HepG2 (cell line): ENCODE measurements around the gene ROMO1. TPM values are rescaled to one million over a fixed set of nuclear protein-coding genes. Genes with fewer than 3 reads are reported as not detected.

ENCODE experiments used
- ATAC-seq: fragments of 200-7000 bp; cut with Tn5 transposase; 3 replicates; pipeline ENCODE4 v1.9.1; 2020; ENCODE audit warnings: mild to moderate bottlenecking, moderate library complexity
- BruUV-seq: library from RNA; stranded (reverse); fragments of 400-500 nt; replicated peaks from 2 replicates; lab custom pipeline; 2021; lab: Mats Ljungman, UMichigan
- CTCF ChIA-PET: fragments of 300-600 bp; formaldehyde crosslinking; extraction: SDS; loops from one replicate; lab custom pipeline; 2021; ENCODE audit warnings: low total read pairs, inconsistent platforms, low intra/inter-chr PET ratio; lab: Yijun Ruan, JAX
- POLR2A ChIA-PET: fragments of 350-600 bp; sonication (Branson Sonifier 250); formaldehyde crosslinking; loops from one replicate; lab custom pipeline; 2020; ENCODE audit warnings: antibody characterized with exemption, inconsistent platforms; lab: Yijun Ruan, JAX
- DNase-seq: peaks from one replicate; pipeline ENCODE4 v3.0.0-alpha.2; 2015; ENCODE audit warnings: low spot score
- FAIRE-seq: peaks from 3 replicates; lab custom pipeline; 2011; peaks lifted over from hg19 to GRCh38; lab: Jason Lieb, UNC
- H2AFZ ChIP-seq: one replicate; pipeline ENCODE4 v1.6.1; 2011; ENCODE audit warnings: low read length, inconsistent platforms
- H3K27ac ChIP-seq: fragments of 300-600 bp; 3 replicates; pipeline ENCODE4 v1.8.0; 2011; ENCODE audit warnings: mixed run types, mild to moderate bottlenecking, mixed read lengths, low read length, inconsistent platforms; ENCODE audit not compliant: insufficient read depth; ENCODE audit errors: extremely low read length
- H3K27me3 ChIP-seq, 2 experiments: fragments of 200-600 bp in 1 of 2; 2 replicates in 1 of 2; 3 replicates in 1 of 2; pipeline versions ENCODE4 v1.6.0 to v1.8.0; 2011; ENCODE audit warnings: low read length in 2 of 2, mild to moderate bottlenecking in 2 of 2, moderate library complexity in 2 of 2, inconsistent platforms in 1 of 2; ENCODE audit not compliant: insufficient read depth in 2 of 2, control insufficient read depth in 1 of 2
- H3K36me3 ChIP-seq, 2 experiments: fragments of 200-600 bp in 1 of 2; replicated peaks in 1 of 2; 2 replicates in 1 of 2; 3 replicates in 1 of 2; pipeline versions ENCODE4 v1.5.1 to v1.8.0; 2011; ENCODE audit warnings: low read length in 2 of 2, inconsistent platforms in 1 of 2; ENCODE audit not compliant: insufficient read depth in 2 of 2, control insufficient read depth in 1 of 2
- H3K4me1 ChIP-seq: 2 replicates; pipeline ENCODE4 v1.5.1; 2012; ENCODE audit warnings: low read length, inconsistent platforms; ENCODE audit not compliant: insufficient read depth
- H3K4me2 ChIP-seq: 2 replicates; pipeline ENCODE4 v1.6.0; 2011; ENCODE audit warnings: low read depth, low read length, inconsistent platforms
- H3K4me3 ChIP-seq, 3 experiments: fragments of 200-600 bp in 1 of 3; sonication (generic), shearing (Covaris generic) in 1 of 3; replicated peaks in 1 of 3; 2 replicates each; pipeline ENCODE4 v1.5.1; 2011 to 2016; ENCODE audit warnings: low read length in 3 of 3, inconsistent platforms in 2 of 3, low read depth in 2 of 3, mild to moderate bottlenecking in 2 of 3, control low read depth in 1 of 3, mixed read lengths in 1 of 3; ENCODE audit not compliant: insufficient read depth in 1 of 3
- H3K79me2 ChIP-seq: one replicate; pipeline ENCODE4 v1.6.1; 2011; ENCODE audit warnings: low read length, inconsistent platforms; ENCODE audit not compliant: insufficient read depth
- H3K9ac ChIP-seq: 2 replicates; pipeline ENCODE4 v1.6.0; 2011; ENCODE audit warnings: mild to moderate bottlenecking, low read depth, low read length, inconsistent platforms; ENCODE audit not compliant: insufficient read depth
- H3K9me3 ChIP-seq: 2 replicates; pipeline ENCODE4 v1.5.1; 2012; ENCODE audit warnings: mild to moderate bottlenecking, low read length
- H4K20me1 ChIP-seq: 2 replicates; pipeline ENCODE4 v1.6.0; 2011; ENCODE audit warnings: inconsistent platforms, mild to moderate bottlenecking, low read length, moderate library complexity; ENCODE audit not compliant: insufficient read depth
- AGO2 ChIP-seq: fragments of 200-400 bp; formaldehyde crosslinking; optimal IDR thresholded peaks from 2 replicates; pipeline ENCODE3; 2017; ENCODE audit warnings: mild to moderate bottlenecking, low read depth, low read length, moderate library complexity
- NKX3-1 ChIP-seq: sonication (generic); formaldehyde crosslinking; IDR thresholded peaks from 2 replicates; pipeline ENCODE4 v1.5.0; 2020; ENCODE audit warnings: missing genetic modification reagents
- RFXAP ChIP-seq: sonication (generic); formaldehyde crosslinking; IDR thresholded peaks from 2 replicates; pipeline ENCODE4 v1.4.0; 2020; ENCODE audit warnings: missing genetic modification reagents, borderline replicate concordance
- SKI ChIP-seq: fragments of 450-650 bp; IDR thresholded peaks from one replicate; pipeline ENCODE4 v1.6.1; 2018; ENCODE audit warnings: mild to moderate bottlenecking; ENCODE audit not compliant: partially characterized antibody
- ZBTB8A ChIP-seq: sonication (generic); formaldehyde crosslinking; IDR thresholded peaks from 2 replicates; pipeline ENCODE4 v1.4.0; 2020; ENCODE audit warnings: mild to moderate bottlenecking, low read depth, missing genetic modification reagents, borderline replicate concordance
- ZFP36L1 ChIP-seq: sonication (generic); formaldehyde crosslinking; IDR thresholded peaks from 2 replicates; pipeline ENCODE4 v1.8.0; 2022; ENCODE audit warnings: mild to moderate bottlenecking, missing genetic modification reagents, moderate library complexity
- ZNF207 ChIP-seq: fragments of 450-650 bp; IDR thresholded peaks from 2 replicates; pipeline ENCODE4 v1.6.1; 2016; ENCODE audit warnings: antibody characterized with exemption, borderline replicate concordance
- ZNF382 ChIP-seq: sonication (generic); formaldehyde crosslinking; IDR thresholded peaks from 2 replicates; pipeline ENCODE4 v1.5.0; 2020; ENCODE audit warnings: missing genetic modification reagents, mild to moderate bottlenecking, borderline replicate concordance
- ZNF691 ChIP-seq: sonication (generic); formaldehyde crosslinking; IDR thresholded peaks from 2 replicates; pipeline ENCODE4 v1.4.0; 2020; ENCODE audit warnings: missing genetic modification reagents, low read depth, mild to moderate bottlenecking, borderline replicate concordance
- ZNF709 ChIP-seq: sonication (generic); formaldehyde crosslinking; IDR thresholded peaks from 2 replicates; pipeline ENCODE4 v1.5.0; 2020; ENCODE audit warnings: mild to moderate bottlenecking, missing genetic modification reagents
- WGBS: methylation state at CpG from one replicate; pipeline ENCODE4 v1.1.6; 2017; ENCODE audit warnings: low lambda C conversion rate; 5-methylcytosine and 5-hydroxymethylcytosine counted together
- in situ Hi-C: cut with HindIII; loops from 2 replicates; pipeline ENCODE4 v1.10.0; 2017; ENCODE audit warnings: low pct_unique_long_range_greater_than_20kb; ENCODE audit not compliant: extremely low pct_ligation_motif_present
- intact Hi-C: fragments of 100-400 bp; cut with micrococcal nuclease; formaldehyde crosslinking; loops from one replicate; pipeline ENCODE4 v1.10.0; 2022; ENCODE audit not compliant: unreplicated experiment
- polyA plus RNA-seq, 8 experiments: library from polyadenylated mRNA; depleted of rRNA in 3 of 8; stranded (reverse) in 7 of 8; unstranded in 1 of 8; fragments of >200 nt; fragmentation: Illumina TruSeq in 4 of 8; extraction: Trizol in 4 of 8; gene quantifications; 2 replicates each; pipeline versions ENCODE4 v1.2.1 to v1.2.3, GENCODE V29; 2011 to 2016; ENCODE audit warnings: low read depth in 4 of 8, missing spikeins in 1 of 8, mixed read lengths in 1 of 8; ENCODE audit not compliant: insufficient read depth in 1 of 8
- total RNA-seq, 5 experiments: library from RNA; depleted of rRNA; stranded (reverse); fragments of >200 nt; fragmentation: Illumina TruSeq; extraction: Trizol; gene quantifications; 2 replicates each; pipeline ENCODE4 v1.2.3, GENCODE V29; 2016; ENCODE audit warnings: low read depth in 1 of 5
- TF ChIP-seq, protein P1 (sequence below): sonication (generic); formaldehyde crosslinking; IDR thresholded peaks from 2 replicates; pipeline ENCODE4 v1.4.0; 2020; ENCODE audit warnings: low read depth, missing genetic modification reagents
- TF ChIP-seq, protein P2 (sequence below): sonication (generic); formaldehyde crosslinking; IDR thresholded peaks from 2 replicates; pipeline ENCODE4 v1.4.0; 2020; ENCODE audit warnings: missing genetic modification reagents, borderline replicate concordance

Gene ROMO1
- total and polyA plus RNA-seq, 2 of the 13 experiments (the other 11 are each of a cell fraction or from before 2014, with no cell fraction given): 636 to 755 TPM

GRCh38 chr20:35674921-35675320 lies 24.3 kb upstream of the ROMO1 start:
- DNase-seq (no peak), FAIRE-seq (no peak), ATAC-seq (no peak)
- no TSS peak for BruUV-seq
- no peaks in the 10 kb centered on the region for H3K4me1 ChIP-seq
- no peak overlapping the region for H3K27ac ChIP-seq
- WGBS: 97% methylated on average over 8 of the region's 8 CpGs
- no peaks in the 10 kb centered on the region for H3K9me3 ChIP-seq
- no peaks in the 10 kb centered on the region for H4K20me1 ChIP-seq
- no peak for TF ChIP-seq ZNF382 (CRISPR knock-in tag)
- no peak for TF ChIP-seq ZNF691 (CRISPR knock-in tag)
- TF ChIP-seq ZNF709: no peak
- TF ChIP-seq, protein P1, sequence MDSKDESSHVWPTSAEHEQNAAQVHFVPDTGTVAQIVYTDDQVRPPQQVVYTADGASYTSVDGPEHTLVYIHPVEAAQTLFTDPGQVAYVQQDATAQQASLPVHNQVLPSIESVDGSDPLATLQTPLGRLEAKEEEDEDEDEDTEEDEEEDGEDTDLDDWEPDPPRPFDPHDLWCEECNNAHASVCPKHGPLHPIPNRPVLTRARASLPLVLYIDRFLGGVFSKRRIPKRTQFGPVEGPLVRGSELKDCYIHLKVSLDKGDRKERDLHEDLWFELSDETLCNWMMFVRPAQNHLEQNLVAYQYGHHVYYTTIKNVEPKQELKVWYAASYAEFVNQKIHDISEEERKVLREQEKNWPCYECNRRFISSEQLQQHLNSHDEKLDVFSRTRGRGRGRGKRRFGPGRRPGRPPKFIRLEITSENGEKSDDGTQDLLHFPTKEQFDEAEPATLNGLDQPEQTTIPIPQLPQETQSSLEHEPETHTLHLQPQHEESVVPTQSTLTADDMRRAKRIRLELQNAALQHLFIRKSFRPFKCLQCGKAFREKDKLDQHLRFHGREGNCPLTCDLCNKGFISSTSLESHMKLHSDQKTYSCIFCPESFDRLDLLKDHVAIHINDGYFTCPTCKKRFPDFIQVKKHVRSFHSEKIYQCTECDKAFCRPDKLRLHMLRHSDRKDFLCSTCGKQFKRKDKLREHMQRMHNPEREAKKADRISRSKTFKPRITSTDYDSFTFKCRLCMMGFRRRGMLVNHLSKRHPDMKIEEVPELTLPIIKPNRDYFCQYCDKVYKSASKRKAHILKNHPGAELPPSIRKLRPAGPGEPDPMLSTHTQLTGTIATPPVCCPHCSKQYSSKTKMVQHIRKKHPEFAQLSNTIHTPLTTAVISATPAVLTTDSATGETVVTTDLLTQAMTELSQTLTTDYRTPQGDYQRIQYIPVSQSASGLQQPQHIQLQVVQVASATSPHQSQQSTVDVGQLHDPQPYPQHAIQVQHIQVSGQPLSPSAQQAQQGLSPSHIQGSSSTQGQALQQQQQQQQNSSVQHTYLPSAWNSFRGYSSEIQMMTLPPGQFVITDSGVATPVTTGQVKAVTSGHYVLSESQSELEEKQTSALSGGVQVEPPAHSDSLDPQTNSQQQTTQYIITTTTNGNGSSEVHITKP (CRISPR knock-in tag): no peak
- TF ChIP-seq AGO2: no peak
- no peak for TF ChIP-seq NKX3-1 (CRISPR knock-in tag)
- TF ChIP-seq, protein P2, sequence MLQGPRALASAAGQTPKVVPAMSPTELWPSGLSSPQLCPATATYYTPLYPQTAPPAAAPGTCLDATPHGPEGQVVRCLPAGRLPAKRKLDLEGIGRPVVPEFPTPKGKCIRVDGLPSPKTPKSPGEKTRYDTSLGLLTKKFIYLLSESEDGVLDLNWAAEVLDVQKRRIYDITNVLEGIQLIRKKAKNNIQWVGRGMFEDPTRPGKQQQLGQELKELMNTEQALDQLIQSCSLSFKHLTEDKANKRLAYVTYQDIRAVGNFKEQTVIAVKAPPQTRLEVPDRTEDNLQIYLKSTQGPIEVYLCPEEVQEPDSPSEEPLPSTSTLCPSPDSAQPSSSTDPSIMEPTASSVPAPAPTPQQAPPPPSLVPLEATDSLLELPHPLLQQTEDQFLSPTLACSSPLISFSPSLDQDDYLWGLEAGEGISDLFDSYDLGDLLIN: no peak
- TF ChIP-seq RFXAP (CRISPR knock-in tag): no peak
- no peak for TF ChIP-seq SKI
- no peak for TF ChIP-seq ZFP36L1 (CRISPR knock-in tag)
- no peak for TF ChIP-seq ZBTB8A (CRISPR knock-in tag)
- TF ChIP-seq ZNF207: no peak
- intact Hi-C loops (no loop called here), in situ Hi-C loops (no loop called here)
- H3K79me2 ChIP-seq: no peaks in the 10 kb centered on the region
- H3K9ac ChIP-seq: no peak overlapping the region
- H3K4me3 ChIP-seq: no peak overlapping the region
- H2AFZ ChIP-seq: no peak overlapping the region
- no peak overlapping the region for H3K4me2 ChIP-seq
- POLR2A ChIA-PET: interaction anchor here (1.3 to 1.6 kb wide), 2 partner anchors 11 to 28 kb away, joined by 3 to 6 read pairs; partner anchors contain the start of genes CPNE1 and RBM12
- CTCF ChIA-PET: no interaction called here
- H3K36me3 ChIP-seq: peaks cover 19 to 39% of the 10 kb centered on the region in 2 experiments
- no peaks in the 10 kb centered on the region for H3K27me3 ChIP-seq
